Measurements from ENCODE around the gene EIF3D.

- TF ChIP-seq ZNF282 (CRISPR knock-in tag; IDR thresholded peaks at IDR 0.05) (no peak), SPI1 (IDR thresholded peaks at IDR 0.05; ENCODE audit: borderline replicate concordance, low read depth, low read length) (no peak), JUND (IDR thresholded peaks at IDR 0.05; ENCODE audit: borderline replicate concordance, low read depth, low read length) (no peak), JUND (tag; IDR thresholded peaks at IDR 0.05; ENCODE audit: borderline replicate concordance, low read depth, low read length) (no peak), PHTF2 (CRISPR knock-in tag; IDR thresholded peaks at IDR 0.05) (no peak), TCF7L2 (IDR thresholded peaks at IDR 0.05; ENCODE audit: low read depth, low read length) (no peak), PTBP1 (IDR thresholded peaks at IDR 0.05; ENCODE audit: low read depth, low read length) (no peak)
These were observed 25.1 kb upstream of the EIF3D start for GRCh38 chr22:36554098-36554497.

Measured in K562 (cell line).